ENCODE results near the gene RFWD3.
"Not testable (repeated sequence)": the region's sequence is repeated elsewhere in the genome, so short reads cannot be mapped to it uniquely, and the experiment has no call there.

Gene RFWD3

DNA sequence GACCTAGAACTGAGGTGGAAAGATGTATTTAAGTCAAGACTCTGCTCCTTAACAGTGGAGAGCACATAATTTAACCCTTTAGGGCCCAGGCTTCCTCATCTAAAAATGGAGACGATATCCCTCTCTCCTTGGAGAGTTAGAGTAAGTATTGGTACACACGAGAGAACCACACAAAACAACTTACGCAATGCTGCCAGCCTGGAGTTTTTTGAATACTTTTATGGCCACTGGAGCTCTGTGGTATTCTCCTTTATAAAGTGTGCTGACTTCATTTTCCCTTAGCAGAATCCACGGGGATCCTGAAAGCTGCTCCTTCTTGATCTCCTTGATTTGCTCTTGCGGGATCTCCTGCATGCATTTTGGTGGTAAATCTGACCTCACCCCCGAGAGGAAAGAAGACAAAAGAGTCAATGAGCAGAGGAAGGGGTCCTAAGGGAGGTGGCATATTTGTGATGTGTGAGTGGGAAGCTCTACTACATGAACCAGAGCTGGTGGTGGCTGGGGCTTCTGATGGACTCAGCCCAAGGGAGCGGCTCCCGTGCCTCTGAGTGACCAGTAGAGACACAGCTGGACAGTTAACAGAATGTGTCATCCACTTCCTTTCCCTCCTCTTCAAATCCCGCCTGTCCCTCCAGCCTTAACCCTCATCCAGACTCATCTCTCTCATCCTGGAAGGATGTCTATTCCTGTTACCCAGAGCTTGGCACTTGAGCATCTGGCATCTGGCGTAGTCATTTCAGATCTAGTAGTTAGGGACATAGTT, 24.6 kb upstream of the RFWD3 start:
- no peak for DNase-seq (ENCODE audit: low read depth)
- no peak overlapping the region for H3K4me3 ChIP-seq (ENCODE audit: low read length)
- TF ChIP-seq, protein P1, sequence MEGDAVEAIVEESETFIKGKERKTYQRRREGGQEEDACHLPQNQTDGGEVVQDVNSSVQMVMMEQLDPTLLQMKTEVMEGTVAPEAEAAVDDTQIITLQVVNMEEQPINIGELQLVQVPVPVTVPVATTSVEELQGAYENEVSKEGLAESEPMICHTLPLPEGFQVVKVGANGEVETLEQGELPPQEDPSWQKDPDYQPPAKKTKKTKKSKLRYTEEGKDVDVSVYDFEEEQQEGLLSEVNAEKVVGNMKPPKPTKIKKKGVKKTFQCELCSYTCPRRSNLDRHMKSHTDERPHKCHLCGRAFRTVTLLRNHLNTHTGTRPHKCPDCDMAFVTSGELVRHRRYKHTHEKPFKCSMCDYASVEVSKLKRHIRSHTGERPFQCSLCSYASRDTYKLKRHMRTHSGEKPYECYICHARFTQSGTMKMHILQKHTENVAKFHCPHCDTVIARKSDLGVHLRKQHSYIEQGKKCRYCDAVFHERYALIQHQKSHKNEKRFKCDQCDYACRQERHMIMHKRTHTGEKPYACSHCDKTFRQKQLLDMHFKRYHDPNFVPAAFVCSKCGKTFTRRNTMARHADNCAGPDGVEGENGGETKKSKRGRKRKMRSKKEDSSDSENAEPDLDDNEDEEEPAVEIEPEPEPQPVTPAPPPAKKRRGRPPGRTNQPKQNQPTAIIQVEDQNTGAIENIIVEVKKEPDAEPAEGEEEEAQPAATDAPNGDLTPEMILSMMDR (conservative IDR thresholded peaks at IDR 0.05; ENCODE audit: low read depth, low read length): no peak

DNA sequence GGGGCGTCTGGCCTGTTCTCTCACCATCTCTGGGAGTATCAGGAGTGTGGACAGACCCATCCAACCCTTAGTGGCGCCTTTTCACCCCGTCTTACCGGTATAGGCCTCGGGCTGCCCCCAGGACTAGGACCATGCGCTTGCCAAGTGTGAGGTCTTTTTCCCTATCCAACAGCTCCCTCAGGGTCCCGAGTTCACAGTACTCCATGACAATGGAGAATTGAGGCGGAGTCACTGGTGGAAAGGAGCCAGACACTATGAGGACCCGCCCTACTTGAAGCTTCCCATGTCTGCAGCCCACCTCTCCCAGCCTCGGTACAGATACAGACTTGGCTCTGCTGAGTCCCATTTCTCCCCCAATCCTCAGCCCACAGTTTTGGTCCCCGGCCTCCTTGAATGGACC, 15.9 kb upstream of the RFWD3 start:
- H3K4me3 ChIP-seq (ENCODE audit: low read length): no peak overlapping the region
- TF ChIP-seq, protein P1 (conservative IDR thresholded peaks at IDR 0.05; ENCODE audit: low read depth, low read length): no peak
- DNase-seq (ENCODE audit: low read depth): no peak

GRCh38 chr16:74680681-74681080, 14.0 kb upstream of the RFWD3 start:
- DNase-seq (ENCODE audit: low read depth): no peak
- H3K4me3 ChIP-seq (ENCODE audit: low read length): no peak overlapping the region
- TF ChIP-seq, protein P1 (conservative IDR thresholded peaks at IDR 0.05; ENCODE audit: low read depth, low read length): no peak

GRCh38 chr16:74679983-74680382, 13.3 kb upstream of the RFWD3 start:
- H3K4me3 ChIP-seq (ENCODE audit: low read length): no peak overlapping the region
- DNase-seq (ENCODE audit: low read depth): no peak
- TF ChIP-seq, protein P1 (conservative IDR thresholded peaks at IDR 0.05; ENCODE audit: low read depth, low read length): no peak

DNA sequence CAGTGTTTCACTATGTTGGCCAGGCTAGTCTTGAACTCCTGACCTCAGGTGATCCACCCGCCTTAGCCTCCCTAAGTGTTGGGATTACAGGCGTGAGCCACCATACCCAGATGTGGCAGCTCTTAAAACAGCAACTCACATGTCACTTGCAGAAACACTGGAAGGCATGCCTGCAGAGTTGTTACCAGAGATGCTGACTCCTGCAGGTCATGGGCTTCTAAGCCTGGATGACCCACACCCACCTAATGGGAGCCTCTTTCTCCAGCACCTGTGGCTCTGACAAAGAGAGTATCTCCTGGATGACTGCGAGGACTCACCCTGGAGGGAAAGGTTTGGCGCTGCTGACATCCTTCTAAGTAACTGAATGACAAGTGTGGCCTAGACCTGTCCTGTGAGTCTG, 11.2 kb upstream of the RFWD3 start:
- no peak overlapping the region for H3K4me3 ChIP-seq (ENCODE audit: low read length)
- TF ChIP-seq, protein P1 (conservative IDR thresholded peaks at IDR 0.05; ENCODE audit: low read depth, low read length): no peak
- DNase-seq (ENCODE audit: low read depth): no peak

- no peak for DNase-seq (ENCODE audit: low read depth)
- no peak overlapping the region for H3K4me3 ChIP-seq (ENCODE audit: low read length)
- TF ChIP-seq, protein P1 (conservative IDR thresholded peaks at IDR 0.05; ENCODE audit: low read depth, low read length): no peak
Observed at GRCh38 chr16:74673876-74674275, 7.2 kb upstream of the RFWD3 start.

DNA sequence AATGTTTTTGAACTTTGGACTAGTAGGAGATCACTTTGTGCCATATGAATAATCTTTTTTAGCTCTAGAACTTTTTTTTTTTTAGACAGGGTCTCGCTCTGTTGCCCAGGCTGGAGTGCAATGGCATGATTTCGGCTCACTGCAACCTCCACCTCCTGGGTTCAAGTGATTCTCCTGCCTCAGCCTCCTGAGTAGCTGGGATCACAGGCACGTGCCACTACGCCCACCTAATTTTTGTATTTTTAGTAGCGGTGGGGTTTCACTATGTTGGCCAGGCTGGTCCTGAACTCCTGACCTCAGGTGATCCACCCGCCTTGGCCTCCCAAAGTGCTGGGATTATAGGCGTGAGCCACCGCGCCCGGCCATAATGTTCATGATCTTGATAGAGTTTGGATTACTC, 2.2 kb upstream of the RFWD3 start:
- not testable (repeated sequence) for DNase-seq (ENCODE audit: low read depth); H3K4me3 ChIP-seq (ENCODE audit: low read length)

All from retinal pigment epithelial cell (primary cell).